ENCODE results near the gene SEC31A. TPM values are rescaled to one million over a fixed set of nuclear protein-coding genes. Genes with fewer than 3 reads are reported as not detected.

Gene SEC31A
- total RNA-seq, 1 experiment from 2014 or later = 93.7 TPM

GRCh38 chr4:82774711-82775171 is 116.2 kb downstream of the SEC31A start:
- no peak for DNase-seq (ENCODE audit: low read depth)

- DNase-seq (ENCODE audit: low read depth) = no peak
Observed at GRCh38 chr4:82773057-82773456, 117.9 kb downstream of the SEC31A start.

GRCh38 chr4:82770607-82771006 is 120.3 kb downstream of the SEC31A start:
- no peak for DNase-seq (ENCODE audit: low read depth)

Other genes starting within 250 kb of the SEC31A start
- 31.2 and 33.2 TPM in 2 replicates for gene SCD5, start 92.4 kb downstream of the SEC31A start, total RNA-seq (2014; rRNA removed; shearing (Covaris generic))
- 2.1 and 3.1 TPM in 2 replicates for gene THAP9, start 9.6 kb upstream of the SEC31A start, total RNA-seq (2014; rRNA removed; shearing (Covaris generic))
- 16.4 and 18.5 TPM in 2 replicates for gene LIN54, start 119.7 kb upstream of the SEC31A start, total RNA-seq (2014; rRNA removed; shearing (Covaris generic))
- gene COPS4, start 144.0 kb upstream of the SEC31A start, total RNA-seq (2014; rRNA removed; shearing (Covaris generic)) = 48.6 and 66.7 TPM in 2 replicates
- gene PLAC8, start 223.6 kb upstream of the SEC31A start, total RNA-seq (2014; rRNA removed; shearing (Covaris generic)) = not detected in 2 replicates